Panc1 (cell line): ENCODE data around the gene PSAP. TPM values are rescaled to one million over a fixed set of nuclear protein-coding genes. Genes with fewer than 3 reads are reported as not detected.

Source experiments
- ATAC-seq: fragments of 200-7000 bp; cut with Tn5 transposase; 2 replicates; pipeline ENCODE4 v1.9.1; 2020; ENCODE audit warnings: mild to moderate bottlenecking, moderate library complexity
- BruUV-seq: library from RNA; stranded (reverse); fragments of 400-500 nt; replicated peaks from 2 replicates; lab custom pipeline; 2021; lab: Mats Ljungman, UMichigan
- CTCF ChIA-PET: fragments of 300-600 bp; sonication (Branson Sonifier 250); formaldehyde crosslinking; loops from one replicate; lab custom pipeline; 2022; ENCODE audit warnings: antibody characterized with exemption; lab: Charles Lee
- POLR2A ChIA-PET: fragments of 300-600 bp; sonication (Branson Sonifier 250); formaldehyde crosslinking; loops from one replicate; lab custom pipeline; 2022; ENCODE audit warnings: antibody characterized with exemption; lab: Charles Lee
- DNase-seq: peaks from one replicate; pipeline ENCODE4 v3.0.0-alpha.2; 2010; ENCODE audit warnings: low read depth, low spot score
- H3K27ac ChIP-seq: 2 replicates; pipeline ENCODE4 v1.5.1; 2011; ENCODE audit warnings: mild to moderate bottlenecking, low read length, inconsistent platforms
- H3K27me3 ChIP-seq: fragments of 200-500 bp; sonication (Bioruptor generic); 2 replicates; pipeline ENCODE4 v1.6.0; 2014; ENCODE audit warnings: low read length, inconsistent platforms; ENCODE audit not compliant: control insufficient read depth, insufficient read depth
- H3K36me3 ChIP-seq: fragments of 200-500 bp; sonication (Bioruptor generic); 2 replicates; pipeline ENCODE4 v1.5.1; 2014; ENCODE audit warnings: inconsistent platforms, mild to moderate bottlenecking, low read length, moderate library complexity; ENCODE audit not compliant: control insufficient read depth, insufficient read depth
- H3K4me1 ChIP-seq: 2 replicates; pipeline ENCODE4 v1.5.1; 2011; ENCODE audit warnings: inconsistent platforms, mild to moderate bottlenecking, low read length, moderate library complexity; ENCODE audit not compliant: control insufficient read depth, insufficient read depth
- H3K4me3 ChIP-seq, 2 experiments: 2 replicates each; pipeline ENCODE4 v1.5.1; 2011 to 2012; ENCODE audit warnings: low read depth in 2 of 2, low read length in 2 of 2, mild to moderate bottlenecking in 2 of 2, inconsistent platforms in 1 of 2, moderate library complexity in 1 of 2
- H3K9me3 ChIP-seq: fragments of 200-500 bp; sonication (Bioruptor generic); 2 replicates; pipeline ENCODE4 v1.5.1; 2014; ENCODE audit warnings: low read depth, mild to moderate bottlenecking, inconsistent platforms, low read length, moderate library complexity; ENCODE audit not compliant: control insufficient read depth, insufficient read depth
- POLR2AphosphoS5 ChIP-seq: IDR thresholded peaks from 2 replicates; pipeline ENCODE4 v1.6.1; 2012; ENCODE audit warnings: mild to moderate bottlenecking, low read depth, low read length, moderate library complexity
- SIN3A ChIP-seq: IDR thresholded peaks from 2 replicates; pipeline ENCODE4 v1.6.1; 2012; ENCODE audit warnings: low read depth, mild to moderate bottlenecking, low read length, moderate library complexity, borderline replicate concordance; ENCODE audit not compliant: insufficient read depth
- TCF7L2 ChIP-seq: IDR thresholded peaks from 2 replicates; pipeline ENCODE4 v1.6.1; 2011; ENCODE audit warnings: mild to moderate bottlenecking, low read depth, low read length, inconsistent platforms
- in situ Hi-C: cut with HindIII; loops from 2 replicates; pipeline ENCODE4 v1.10.0; 2016; ENCODE audit warnings: low sequenced_read_pairs, low pct_unique_long_range_greater_than_20kb
- intact Hi-C: fragments of 100-400 bp; cut with micrococcal nuclease; formaldehyde crosslinking; loops from one replicate; pipeline ENCODE4 v1.10.0; 2022; ENCODE audit not compliant: unreplicated experiment
- total RNA-seq: library from RNA; stranded (reverse); gene quantifications from one replicate; pipeline ENCODE4 v1.2.1, GENCODE V29; 2021; ENCODE audit not compliant: unreplicated experiment
- TF ChIP-seq, protein P1 (sequence below), 2 experiments: IDR thresholded peaks; 2 replicates each; pipeline ENCODE4 v1.6.1; 2011 to 2012; ENCODE audit warnings: low read depth in 2 of 2, control low read depth in 1 of 2, low read length in 1 of 2, mild to moderate bottlenecking in 1 of 2, moderate library complexity in 1 of 2; ENCODE audit not compliant: insufficient read depth in 1 of 2
- TF ChIP-seq, protein P2 (sequence below): fragments of 450-650 bp; IDR thresholded peaks from 2 replicates; pipeline ENCODE4 v1.5.1; 2017; ENCODE audit warnings: mild to moderate bottlenecking

The PSAP gene
- total RNA-seq, 1 experiment from 2014 or later: 3,649 TPM

DNA sequence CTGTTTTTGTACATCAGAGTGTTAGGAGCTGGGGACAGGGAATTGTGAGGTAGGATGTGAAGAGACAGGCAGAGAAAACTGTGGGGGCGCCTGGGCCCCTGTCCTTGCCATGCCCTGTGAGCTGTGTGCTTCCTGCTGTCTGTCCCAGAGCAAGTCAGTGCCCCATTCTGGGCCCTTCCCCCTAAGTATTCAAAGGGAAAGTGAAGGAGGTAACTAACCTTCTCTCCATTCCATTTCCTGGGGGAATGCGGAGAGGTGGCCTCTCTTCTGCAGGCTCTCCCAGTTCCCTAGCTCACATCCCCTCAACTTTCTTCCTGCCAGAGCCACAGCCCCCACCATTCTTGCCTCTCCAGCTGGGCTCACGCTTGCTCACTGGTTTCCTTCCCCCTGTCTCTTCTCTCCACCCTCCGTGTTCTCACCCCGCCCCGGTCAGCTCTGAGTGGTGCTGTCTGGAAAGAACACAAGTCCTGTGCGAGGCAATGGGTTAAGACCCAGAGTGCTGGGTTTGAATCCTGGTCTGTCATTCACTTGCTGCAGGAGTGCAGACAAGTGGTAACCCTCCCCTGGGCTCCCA is 68.0 kb downstream of the PSAP start:
- H3K9me3 ChIP-seq: no peaks in the 10 kb centered on the region
- ChIA-PET CTCF (no interaction called here), POLR2A (no interaction called here)
- TF ChIP-seq SIN3A (no peak), POLR2AphosphoS5 (no peak), TCF7L2 (no peak)
- TF ChIP-seq, protein P1, sequence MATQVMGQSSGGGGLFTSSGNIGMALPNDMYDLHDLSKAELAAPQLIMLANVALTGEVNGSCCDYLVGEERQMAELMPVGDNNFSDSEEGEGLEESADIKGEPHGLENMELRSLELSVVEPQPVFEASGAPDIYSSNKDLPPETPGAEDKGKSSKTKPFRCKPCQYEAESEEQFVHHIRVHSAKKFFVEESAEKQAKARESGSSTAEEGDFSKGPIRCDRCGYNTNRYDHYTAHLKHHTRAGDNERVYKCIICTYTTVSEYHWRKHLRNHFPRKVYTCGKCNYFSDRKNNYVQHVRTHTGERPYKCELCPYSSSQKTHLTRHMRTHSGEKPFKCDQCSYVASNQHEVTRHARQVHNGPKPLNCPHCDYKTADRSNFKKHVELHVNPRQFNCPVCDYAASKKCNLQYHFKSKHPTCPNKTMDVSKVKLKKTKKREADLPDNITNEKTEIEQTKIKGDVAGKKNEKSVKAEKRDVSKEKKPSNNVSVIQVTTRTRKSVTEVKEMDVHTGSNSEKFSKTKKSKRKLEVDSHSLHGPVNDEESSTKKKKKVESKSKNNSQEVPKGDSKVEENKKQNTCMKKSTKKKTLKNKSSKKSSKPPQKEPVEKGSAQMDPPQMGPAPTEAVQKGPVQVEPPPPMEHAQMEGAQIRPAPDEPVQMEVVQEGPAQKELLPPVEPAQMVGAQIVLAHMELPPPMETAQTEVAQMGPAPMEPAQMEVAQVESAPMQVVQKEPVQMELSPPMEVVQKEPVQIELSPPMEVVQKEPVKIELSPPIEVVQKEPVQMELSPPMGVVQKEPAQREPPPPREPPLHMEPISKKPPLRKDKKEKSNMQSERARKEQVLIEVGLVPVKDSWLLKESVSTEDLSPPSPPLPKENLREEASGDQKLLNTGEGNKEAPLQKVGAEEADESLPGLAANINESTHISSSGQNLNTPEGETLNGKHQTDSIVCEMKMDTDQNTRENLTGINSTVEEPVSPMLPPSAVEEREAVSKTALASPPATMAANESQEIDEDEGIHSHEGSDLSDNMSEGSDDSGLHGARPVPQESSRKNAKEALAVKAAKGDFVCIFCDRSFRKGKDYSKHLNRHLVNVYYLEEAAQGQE (IDR thresholded peaks at IDR 0.05; ENCODE audit: insufficient read depth in 1 of 2, low read depth in 2 of 2, low read length in 1 of 2): no peak
- TF ChIP-seq, protein P2, sequence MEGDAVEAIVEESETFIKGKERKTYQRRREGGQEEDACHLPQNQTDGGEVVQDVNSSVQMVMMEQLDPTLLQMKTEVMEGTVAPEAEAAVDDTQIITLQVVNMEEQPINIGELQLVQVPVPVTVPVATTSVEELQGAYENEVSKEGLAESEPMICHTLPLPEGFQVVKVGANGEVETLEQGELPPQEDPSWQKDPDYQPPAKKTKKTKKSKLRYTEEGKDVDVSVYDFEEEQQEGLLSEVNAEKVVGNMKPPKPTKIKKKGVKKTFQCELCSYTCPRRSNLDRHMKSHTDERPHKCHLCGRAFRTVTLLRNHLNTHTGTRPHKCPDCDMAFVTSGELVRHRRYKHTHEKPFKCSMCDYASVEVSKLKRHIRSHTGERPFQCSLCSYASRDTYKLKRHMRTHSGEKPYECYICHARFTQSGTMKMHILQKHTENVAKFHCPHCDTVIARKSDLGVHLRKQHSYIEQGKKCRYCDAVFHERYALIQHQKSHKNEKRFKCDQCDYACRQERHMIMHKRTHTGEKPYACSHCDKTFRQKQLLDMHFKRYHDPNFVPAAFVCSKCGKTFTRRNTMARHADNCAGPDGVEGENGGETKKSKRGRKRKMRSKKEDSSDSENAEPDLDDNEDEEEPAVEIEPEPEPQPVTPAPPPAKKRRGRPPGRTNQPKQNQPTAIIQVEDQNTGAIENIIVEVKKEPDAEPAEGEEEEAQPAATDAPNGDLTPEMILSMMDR: no peak
- H3K27me3 ChIP-seq: no peaks in the 10 kb centered on the region
- H3K27ac ChIP-seq: no peak overlapping the region
- ATAC-seq (no peak), DNase-seq (no peak)
- in situ Hi-C loops: no loop called here
- intact Hi-C loops: no loop called here
- no TSS peak for BruUV-seq
- no peak overlapping the region for H3K4me3 ChIP-seq
- no peaks in the 10 kb centered on the region for H3K36me3 ChIP-seq
- 0 out of 2 replicates have a peak, but pooled peaks cover 5% of the 10 kb centered on the region for H3K4me1 ChIP-seq

DNA sequence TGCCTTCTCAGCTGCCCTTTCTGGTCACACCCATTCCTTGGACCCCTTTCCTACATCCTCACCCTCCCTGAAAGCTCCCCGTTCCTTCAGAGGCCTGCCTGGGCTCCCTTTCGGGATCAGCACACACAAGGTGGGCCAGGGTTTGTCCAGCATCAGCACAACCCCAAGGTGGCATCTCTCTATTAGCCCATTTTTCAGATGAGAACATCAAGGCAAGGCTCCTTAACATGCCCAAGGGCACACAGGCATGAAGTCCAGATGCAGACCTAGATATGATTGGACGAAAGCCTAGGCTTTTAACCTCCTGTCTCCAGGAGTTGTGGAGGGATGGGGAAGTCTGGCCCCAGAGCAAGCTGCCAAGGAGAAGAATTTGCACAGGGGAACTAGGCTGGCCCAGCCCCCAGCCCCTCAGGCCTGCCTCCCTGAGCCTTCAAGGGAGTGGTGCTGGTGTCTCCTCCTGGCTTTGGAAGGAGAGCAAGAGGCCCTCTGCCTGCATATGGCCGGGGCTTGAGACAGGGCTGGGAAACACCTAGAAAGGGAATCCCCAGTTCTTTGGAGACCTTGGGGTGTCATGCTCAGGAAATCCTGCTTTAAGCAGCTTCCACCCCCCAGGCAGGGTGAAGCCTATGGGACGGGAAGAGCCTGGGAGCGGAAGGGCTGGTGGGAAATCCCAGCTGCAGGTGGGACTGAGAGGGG is 68.7 kb downstream of the PSAP start:
- no peak for ATAC-seq
- Histone ChIP-seq H3K27ac (no peak overlapping the region), H3K27me3 (no peaks in the 10 kb centered on the region), H3K36me3 (no peaks in the 10 kb centered on the region), H3K9me3 (no peaks in the 10 kb centered on the region), H3K4me3 (no peak overlapping the region), H3K4me1 (0 out of 2 replicates have a peak, but pooled peaks cover 5% of the 10 kb centered on the region)
- ChIA-PET CTCF (no interaction called here), POLR2A (no interaction called here)
- TF ChIP-seq, protein P2: no peak
- TF ChIP-seq SIN3A (no peak), TCF7L2 (no peak), POLR2AphosphoS5 (no peak)
- TF ChIP-seq, protein P1 (IDR thresholded peaks at IDR 0.05; ENCODE audit: insufficient read depth in 1 of 2, low read depth in 2 of 2, low read length in 1 of 2): no peak
- in situ Hi-C loops: no loop called here
- intact Hi-C loops: no loop called here
- DNase-seq: no peak
- BruUV-seq: no TSS peak
